H1 (cell line): ENCODE data around the gene APBA2. TPM values are rescaled to one million over a fixed set of nuclear protein-coding genes. Genes with fewer than 3 reads are reported as not detected.

Source experiments
- CTCF ChIA-PET: fragments of 300-600 bp; sonication (Branson Sonifier 250); formaldehyde crosslinking; loops from one replicate; lab custom pipeline; 2021; ENCODE audit not compliant: partially characterized antibody; lab: Charles Lee
- POLR2A ChIA-PET: fragments of 300-600 bp; sonication (Branson Sonifier 250); formaldehyde crosslinking; loops from one replicate; lab custom pipeline; 2021; ENCODE audit warnings: inconsistent platforms; ENCODE audit not compliant: partially characterized antibody; lab: Charles Lee
- DNase-seq, 2 experiments: peaks; one replicate each; pipeline versions ENCODE4 v3.0.0 to v3.0.0-alpha.2; 2010 to 2022; ENCODE audit warnings: low spot score in 2 of 2, low read depth in 1 of 2, mixed read lengths in 1 of 2
- FAIRE-seq: peaks from 2 replicates; lab custom pipeline; 2011; peaks lifted over from hg19 to GRCh38; lab: Jason Lieb, UNC
- H2AFZ ChIP-seq: 2 replicates; pipeline ENCODE4 v1.8.1; 2012; ENCODE audit warnings: low read length, inconsistent platforms
- H2AK5ac ChIP-seq: 2 replicates; pipeline ENCODE4 v1.6.1; 2013; ENCODE audit warnings: low read depth, low read length
- H2BK120ac ChIP-seq: replicated peaks from 2 replicates; pipeline ENCODE3; 2013; ENCODE audit warnings: low read depth, low read length, inconsistent platforms
- H2BK12ac ChIP-seq: 2 replicates; pipeline ENCODE4 v1.6.1; 2013; ENCODE audit warnings: low read depth, low read length
- H2BK15ac ChIP-seq: 2 replicates; pipeline ENCODE4 v1.6.1; 2013; ENCODE audit warnings: low read length
- H2BK20ac ChIP-seq: 2 replicates; pipeline ENCODE4 v1.6.1; 2013; ENCODE audit warnings: low read length
- H2BK5ac ChIP-seq: 2 replicates; pipeline ENCODE4 v1.6.1; 2013; ENCODE audit warnings: low read depth, low read length
- H3K14ac ChIP-seq: 2 replicates; pipeline ENCODE4 v1.6.1; 2013; ENCODE audit warnings: inconsistent platforms; ENCODE audit not compliant: insufficient read length
- H3K18ac ChIP-seq: 2 replicates; pipeline ENCODE4 v1.6.1; 2013; ENCODE audit warnings: low read length; ENCODE audit errors: extremely low read depth
- H3K23ac ChIP-seq: 2 replicates; pipeline ENCODE4 v1.6.1; 2013; ENCODE audit warnings: inconsistent platforms; ENCODE audit not compliant: insufficient read length
- H3K23me2 ChIP-seq: 2 replicates; pipeline ENCODE4 v1.6.1; 2013; ENCODE audit warnings: low read depth, low read length
- H3K27ac ChIP-seq: 2 replicates; pipeline ENCODE4 v1.6.1; 2011; ENCODE audit warnings: low read depth, low read length, inconsistent platforms
- H3K27me3 ChIP-seq, 4 experiments: replicated peaks in 1 of 4; 1 replicate in 1 of 4; 2 replicates in 3 of 4; pipeline versions ENCODE4 v1.6.1 to v1.8.1; 2011 to 2013; ENCODE audit warnings: low read length in 3 of 4, mild to moderate bottlenecking in 3 of 4, inconsistent platforms in 2 of 4, mixed read lengths in 2 of 4, moderate library complexity in 1 of 4; ENCODE audit not compliant: control insufficient read depth in 3 of 4, insufficient read depth in 3 of 4; ENCODE audit errors: extremely low read depth in 1 of 4
- H3K36me3 ChIP-seq, 4 experiments: 2 replicates each; pipeline versions ENCODE4 v1.6.1 to v1.8.1; 2011 to 2013; ENCODE audit warnings: mild to moderate bottlenecking in 4 of 4, low read length in 3 of 4, moderate library complexity in 2 of 4, control low read depth in 1 of 4, inconsistent platforms in 1 of 4; ENCODE audit not compliant: insufficient read depth in 4 of 4, control insufficient read depth in 2 of 4
- H3K4ac ChIP-seq: replicated peaks from 2 replicates; pipeline ENCODE3; 2013; ENCODE audit warnings: low read length, low read depth, mixed read lengths, inconsistent platforms; ENCODE audit not compliant: insufficient read length
- H3K4me1 ChIP-seq, 4 experiments: replicated peaks in 1 of 4; 1 replicate in 1 of 4; 2 replicates in 3 of 4; pipeline versions ENCODE4 v1.6.1 to v1.8.1; 2011 to 2013; ENCODE audit warnings: low read length in 3 of 4, inconsistent platforms in 2 of 4, mixed read lengths in 1 of 4; ENCODE audit not compliant: insufficient read depth in 4 of 4, control insufficient read depth in 3 of 4
- H3K4me2 ChIP-seq, 2 experiments: 2 replicates each; pipeline versions ENCODE4 v1.6.1 to v1.8.1; 2011 to 2013; ENCODE audit warnings: low read depth in 2 of 2, low read length in 2 of 2, control low read depth in 1 of 2, inconsistent platforms in 1 of 2, mild to moderate bottlenecking in 1 of 2; ENCODE audit not compliant: insufficient read depth in 1 of 2
- H3K4me3 ChIP-seq, 4 experiments: fragments of 200-600, 300-600 bp in 1 of 4; sonication (generic), shearing (Covaris generic), sonication (Bioruptor Twin) in 1 of 4; 2 replicates each; pipeline versions ENCODE4 v1.5.1 to v1.8.1; 2011 to 2016; ENCODE audit warnings: low read length in 4 of 4, low read depth in 3 of 4, control low read depth in 2 of 4, inconsistent platforms in 2 of 4, mild to moderate bottlenecking in 2 of 4, mixed read lengths in 1 of 4, moderate library complexity in 1 of 4; ENCODE audit not compliant: insufficient read depth in 2 of 4; ENCODE audit errors: extremely low read depth in 1 of 4
- H3K56ac ChIP-seq: replicated peaks from 2 replicates; pipeline ENCODE3; 2013; ENCODE audit warnings: low read depth, mild to moderate bottlenecking, mixed read lengths, low read length, inconsistent platforms; ENCODE audit not compliant: insufficient read length
- H3K79me1 ChIP-seq: 2 replicates; pipeline ENCODE4 v1.6.1; 2013; ENCODE audit warnings: low read depth, low read length, control low read depth
- H3K79me2 ChIP-seq, 2 experiments: 2 replicates each; pipeline versions ENCODE4 v1.6.1 to v1.8.1; 2012 to 2013; ENCODE audit warnings: low read length in 2 of 2, mild to moderate bottlenecking in 2 of 2, inconsistent platforms in 1 of 2; ENCODE audit not compliant: insufficient read depth in 2 of 2, control insufficient read depth in 1 of 2
- H3K9ac ChIP-seq, 4 experiments: replicated peaks in 1 of 4; 1 replicate in 1 of 4; 2 replicates in 3 of 4; pipeline versions ENCODE4 v1.6.1 to v1.8.1; 2011 to 2013; ENCODE audit warnings: low read depth in 3 of 4, low read length in 3 of 4, control low read depth in 2 of 4, mild to moderate bottlenecking in 2 of 4, moderate library complexity in 2 of 4, inconsistent platforms in 1 of 4; ENCODE audit errors: extremely low read depth in 1 of 4
- H3K9me3 ChIP-seq, 2 experiments: 2 replicates each; pipeline versions ENCODE4 v1.6.1 to v1.8.1; 2012 to 2013; ENCODE audit warnings: mild to moderate bottlenecking in 2 of 2, moderate library complexity in 2 of 2, control low read depth in 1 of 2, inconsistent platforms in 1 of 2, low read depth in 1 of 2, low read length in 1 of 2, mixed read lengths in 1 of 2; ENCODE audit not compliant: insufficient read depth in 2 of 2
- H4K20me1 ChIP-seq, 2 experiments: replicated peaks in 1 of 2; 2 replicates each; pipeline versions ENCODE3 to v1.8.1; 2011 to 2013; ENCODE audit warnings: inconsistent platforms in 2 of 2, low read length in 2 of 2, mild to moderate bottlenecking in 1 of 2; ENCODE audit not compliant: insufficient read depth in 2 of 2, control insufficient read depth in 1 of 2
- H4K5ac ChIP-seq: 2 replicates; pipeline ENCODE4 v1.6.1; 2013; ENCODE audit warnings: low read length, low read depth, mixed read lengths, inconsistent platforms; ENCODE audit not compliant: insufficient read length
- H4K8ac ChIP-seq: 2 replicates; pipeline ENCODE4 v1.8.0; 2013; ENCODE audit warnings: mild to moderate bottlenecking, moderate library complexity, low read length, inconsistent platforms; ENCODE audit not compliant: insufficient read depth; ENCODE audit errors: extremely low read depth
- H4K91ac ChIP-seq: replicated peaks from 2 replicates; pipeline ENCODE3; 2013; ENCODE audit warnings: low read length, mixed read lengths, inconsistent platforms; ENCODE audit not compliant: insufficient read length
- CBX5 ChIP-seq: fragments of 300-800, 300-1000 bp; sonication (generic); IDR thresholded peaks from 2 replicates; pipeline ENCODE4 v1.7.1; 2016; ENCODE audit warnings: antibody characterized with exemption, low read length, low read depth
- CREB1 ChIP-seq: IDR thresholded peaks from 2 replicates; pipeline ENCODE4 v1.6.1; 2012; ENCODE audit warnings: inconsistent platforms
- EP300 ChIP-seq, 2 experiments: IDR thresholded peaks; 1 replicate in 1 of 2; 2 replicates in 1 of 2; pipeline ENCODE4 v1.6.1; 2011 to 2012; ENCODE audit warnings: low read depth in 2 of 2, low read length in 2 of 2, mild to moderate bottlenecking in 2 of 2, borderline replicate concordance in 1 of 2, inconsistent platforms in 1 of 2, moderate library complexity in 1 of 2
- FOSL1 ChIP-seq: IDR thresholded peaks from 2 replicates; pipeline ENCODE4 v1.6.1; 2011; ENCODE audit warnings: mild to moderate bottlenecking, low read depth, low read length, moderate library complexity; ENCODE audit not compliant: insufficient read depth
- GABPA ChIP-seq: IDR thresholded peaks from 2 replicates; pipeline ENCODE4 v1.6.1; 2011; ENCODE audit warnings: mild to moderate bottlenecking, low read length, moderate library complexity, borderline replicate concordance; ENCODE audit not compliant: insufficient read depth
- HDAC2 ChIP-seq, 2 experiments: fragments of 300-600 bp in 1 of 2; sonication (generic) in 1 of 2; IDR thresholded peaks; 2 replicates each; pipeline ENCODE4 v1.6.1; 2011 to 2012; ENCODE audit warnings: low read depth in 2 of 2, low read length in 2 of 2, mild to moderate bottlenecking in 2 of 2, moderate library complexity in 2 of 2, borderline replicate concordance in 1 of 2, inconsistent platforms in 1 of 2
- HDAC6 ChIP-seq: IDR thresholded peaks from one replicate; pipeline ENCODE4 v1.7.1; 2012; ENCODE audit warnings: low read depth, mild to moderate bottlenecking, inconsistent platforms, low read length, moderate library complexity
- JUND ChIP-seq: IDR thresholded peaks from 2 replicates; pipeline ENCODE4 v1.6.1; 2011; ENCODE audit warnings: mild to moderate bottlenecking, improper control_type of control experiment, low read length
- KDM1A ChIP-seq: fragments of 200-600, 300-600 bp; sonication (generic); IDR thresholded peaks from 2 replicates; pipeline ENCODE4 v1.7.1; 2016; ENCODE audit warnings: mild to moderate bottlenecking, low read length, borderline replicate concordance
- RAD21 ChIP-seq, 2 experiments: IDR thresholded peaks in 1 of 2; conservative IDR thresholded peaks in 1 of 2; 2 replicates each; pipeline ENCODE4 v1.6.1; 2011; ENCODE audit warnings: low read depth in 2 of 2, low read length in 2 of 2, improper control_type of control experiment in 1 of 2, inconsistent platforms in 1 of 2, mild to moderate bottlenecking in 1 of 2, moderate library complexity in 1 of 2
- RXRA ChIP-seq: IDR thresholded peaks from 2 replicates; pipeline ENCODE4 v1.6.1; 2011; ENCODE audit warnings: low read depth, mild to moderate bottlenecking, low read length, moderate library complexity; ENCODE audit not compliant: insufficient read depth
- TAF1 ChIP-seq: IDR thresholded peaks from 2 replicates; pipeline ENCODE4 v1.6.1; 2011; ENCODE audit warnings: mild to moderate bottlenecking, low read depth, low read length
- WGBS, 2 experiments: shearing (Covaris generic) in 1 of 2; methylation state at CpG; one replicate each; pipeline versions ENCODE4 v1.1.6 to v1.1.7; 2013 to 2015; ENCODE audit warnings: low lambda C conversion rate in 2 of 2, mixed read lengths in 2 of 2, inconsistent platforms in 1 of 2, low coverage in 1 of 2, missing lambda C conversion rate in 1 of 2; ENCODE audit not compliant: insufficient replicate concordance in 2 of 2, insufficient coverage in 1 of 2, insufficient read length in 1 of 2; ENCODE audit errors: extremely low coverage in 1 of 2, missing lambda C conversion rate in 1 of 2; 5-methylcytosine and 5-hydroxymethylcytosine counted together
- polyA plus RNA-seq, 7 experiments: library from polyadenylated mRNA; depleted of rRNA in 3 of 7; stranded (reverse) in 5 of 7; unstranded in 2 of 7; fragments of >200 nt in 5 of 7; fragments of 200-250 nt in 2 of 7; gene quantifications; 1 replicate in 5 of 7; 2 replicates in 1 of 7; 4 replicates in 1 of 7; pipeline versions ENCODE4 v1.2.1 to v1.2.3, GENCODE V29; 2011 to 2013; ENCODE audit warnings: missing spikeins in 2 of 7, mixed read lengths in 2 of 7
- total RNA-seq: library from RNA; stranded (reverse); fragmentation: NEBNext Ultra II Directional; extraction: Animal tissue kit (Norgen Biotek cat#: 25700); gene quantifications from 2 replicates; pipeline ENCODE4 v1.2.1, GENCODE V29; 2021

Gene APBA2
- total and polyA plus RNA-seq, 2 of the 8 experiments (the other 6 are each of a cell fraction or from before 2014, with no cell fraction given): 15.5 to 19.0 TPM

DNA sequence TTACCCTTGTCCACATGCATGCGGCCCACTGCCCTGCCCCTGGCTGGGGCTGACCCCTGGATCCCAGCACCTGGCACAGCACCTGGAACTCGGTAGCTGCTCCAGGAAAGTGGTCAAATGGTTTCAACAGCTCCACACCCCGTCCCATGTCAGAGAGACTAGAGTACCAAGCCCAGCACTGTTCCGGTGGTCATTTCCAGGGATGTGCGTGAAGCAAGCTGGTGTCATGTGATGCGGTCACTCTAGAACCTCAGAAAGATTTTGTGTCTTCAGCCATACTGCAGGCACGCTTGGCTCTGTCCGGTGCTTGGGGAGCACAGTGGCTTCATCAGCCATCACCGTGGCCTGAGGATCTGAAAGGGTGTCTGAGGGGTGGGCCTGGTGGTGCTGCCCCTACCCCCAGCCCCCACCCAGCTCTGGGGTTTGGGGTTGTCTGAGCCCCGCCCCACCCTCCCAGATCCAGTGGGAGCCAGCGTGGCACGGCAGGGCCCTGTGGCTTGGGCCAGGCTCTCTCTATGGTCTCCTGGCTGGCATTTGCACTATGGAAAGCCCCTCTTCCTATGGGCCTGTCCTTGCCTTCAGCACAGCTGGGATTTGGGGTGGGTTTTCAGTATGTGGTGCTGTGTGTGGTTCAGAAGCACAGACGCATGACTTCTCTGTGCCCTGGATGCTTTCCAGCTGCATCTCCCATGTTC, 15.3 kb downstream of the APBA2 start:
- Histone ChIP-seq H3K4me1 (no peaks in the 10 kb centered on the region; a peak in 2 of 7 replicates), H3K14ac (no peak overlapping the region), H3K27ac (no peak overlapping the region), H3K4me2 (no peak overlapping the region), H2AK5ac (no peak overlapping the region), H4K20me1 (no peaks in the 10 kb centered on the region), H4K91ac (no peak overlapping the region), H2BK120ac (no peak overlapping the region), H3K79me1 (peaks cover 2% of the 10 kb centered on the region; the same call in 1 of the 2 replicates), H3K9ac (no peak overlapping the region), H3K36me3 (no peaks in the 10 kb centered on the region), H2BK5ac (no peak overlapping the region), H4K8ac (peak overlapping the region; percentile 8; the same call in 1 of the 2 replicates), H3K4me3 (no peak overlapping the region), H2BK12ac (no peak overlapping the region), H3K79me2 (no peaks in the 10 kb centered on the region), H3K4ac (no peak overlapping the region), H3K56ac (no peak overlapping the region), H3K9me3 (peaks cover 6 to 11% of the 10 kb centered on the region in 2 experiments), H4K5ac (no peak overlapping the region), H2BK20ac (no peak overlapping the region), H3K23ac (no peak overlapping the region), H3K27me3 (no peaks in the 10 kb centered on the region), H2AFZ (no peak overlapping the region), H2BK15ac (no peak overlapping the region), H3K23me2 (no peaks in the 10 kb centered on the region), H3K18ac (no peak overlapping the region)
- FAIRE-seq (no peak), DNase-seq (no peak)
- ChIA-PET POLR2A (interaction anchor here (0.6 kb wide), 1 partner anchor 63 kb away, joined by 3 read pairs; no protein-coding TSS in a partner anchor), CTCF (interaction anchor here (0.7 to 5.5 kb wide), 7 partner anchors 10 to 190 kb away, joined by 3 to 51 read pairs (median 3); no protein-coding TSS in a partner anchor)
- WGBS, 2 experiments: 85% methylated on average over 8 of the region's 13 CpGs; no CpG with 5 or more reads in 1 of the 2 experiments
- TF ChIP-seq TAF1 (no peak), RAD21 (IDR thresholded peaks at IDR 0.05 in 1 of 2, conservative IDR thresholded peaks at IDR 0.05 in 1 of 2; ENCODE audit: low read depth in 2 of 2, low read length in 2 of 2) (no peak), RXRA (no peak), JUND (no peak), KDM1A (no peak), HDAC2 (IDR thresholded peaks at IDR 0.05; ENCODE audit: borderline replicate concordance in 1 of 2, low read depth in 2 of 2, low read length in 2 of 2) (no peak), EP300 (IDR thresholded peaks at IDR 0.05; ENCODE audit: borderline replicate concordance in 1 of 2, low read depth in 2 of 2, low read length in 2 of 2) (no peak), FOSL1 (no peak), CBX5 (no peak), HDAC6 (no peak), GABPA (no peak), CREB1 (no peak)
